K562 (cell line): Measurements from ENCODE around the gene IDUA. TPM values are rescaled to one million over a fixed set of nuclear protein-coding genes. Genes with fewer than 3 reads are reported as not detected.

Source experiments
- ESRRB ChIP-seq: fragments of 250-450 bp; sonication (Bioruptor Pico); IDR thresholded peaks from 2 replicates; pipeline ENCODE4 v1.5.0; 2020; ENCODE audit warnings: mild to moderate bottlenecking, moderate library complexity, borderline replicate concordance
- GMEB1 ChIP-seq: fragments of 250-450 bp; sonication (Bioruptor Pico); IDR thresholded peaks from 2 replicates; pipeline ENCODE4 v1.4.0; 2020; ENCODE audit warnings: mild to moderate bottlenecking
- ID3 ChIP-seq, 2 experiments: fragments of 250-450 bp in 1 of 2; fragments of 450-650 bp in 1 of 2; sonication (Bioruptor Pico) in 1 of 2; IDR thresholded peaks; 2 replicates each; pipeline versions ENCODE4 v1.6.1 to v1.8.0; 2016 to 2021; ENCODE audit warnings: mild to moderate bottlenecking in 2 of 2, moderate library complexity in 2 of 2, missing compliant biosample characterization in 1 of 2, missing genetic modification characterization in 1 of 2
- ILK ChIP-seq: fragments of 450-650 bp; IDR thresholded peaks from 2 replicates; pipeline ENCODE4 v1.6.1; 2016; ENCODE audit warnings: missing genetic modification characterization, low read depth, mild to moderate bottlenecking, missing compliant biosample characterization, moderate library complexity, borderline replicate concordance
- KAT2B ChIP-seq: IDR thresholded peaks from one replicate; pipeline ENCODE4 v1.6.1; 2012; ENCODE audit warnings: low read depth, mild to moderate bottlenecking, control low read depth, inconsistent platforms, low read length, moderate library complexity
- THAP7 ChIP-seq: fragments of 250-450 bp; sonication (Bioruptor Pico); IDR thresholded peaks from 2 replicates; pipeline ENCODE4 v1.5.0; 2021
- polyA plus RNA-seq, 8 experiments: library from polyadenylated mRNA; depleted of rRNA in 4 of 8; stranded (reverse) in 5 of 8; unstranded in 3 of 8; fragments of >200 nt; fragmentation: Nextera tagmentation in 2 of 8; fragmentation: Illumina TruSeq in 1 of 8; extraction: Ambion mirVana in 2 of 8; extraction: Trizol in 1 of 8; gene quantifications; 2 replicates each; pipeline versions ENCODE4 v1.2.1 to v1.2.3, GENCODE V29; 2011 to 2014; ENCODE audit warnings: inconsistent platforms in 1 of 8, missing spikeins in 1 of 8
- total RNA-seq, 7 experiments: library from RNA; depleted of rRNA in 6 of 7; stranded (reverse); fragments of >200 nt in 6 of 7; fragmentation: Illumina TruSeq in 2 of 7; extraction: Trizol in 2 of 7; gene quantifications; 2 replicates each; pipeline versions ENCODE4 v1.2.1 to v1.2.3, GENCODE V29; 2011 to 2021; ENCODE audit warnings: low replicate concordance in 1 of 7

IDUA gene
- total and polyA plus RNA-seq, 9 of the 15 experiments (the other 6 are each of a cell fraction or from before 2014, with no cell fraction given): 0.04 to 16.1 (median 1.2) TPM

GRCh38 chr4:958696-959337 lies 28.0 kb upstream of the IDUA start (continued):
- TF ChIP-seq THAP7 (CRISPR knock-in tag): no peak
- no peak for TF ChIP-seq KAT2B
- no peak for TF ChIP-seq GMEB1
- TF ChIP-seq ID3 (CRISPR knock-in tag; IDR thresholded peaks at IDR 0.05): no peak
- TF ChIP-seq ID3 (tag; IDR thresholded peaks at IDR 0.05): no peak
- TF ChIP-seq ESRRB: no peak
- TF ChIP-seq ILK (tag): no peak
